GM19351 (cell line): ENCODE measurements around the gene SNX30.

Experiments used
- ATAC-seq: cut with Tn5 transposase; IDR thresholded peaks from one replicate; pipeline ENCODE4 v1.9.1; 2021; ENCODE audit warnings: mild to moderate bottlenecking, moderate library complexity; ENCODE audit not compliant: unreplicated experiment

Gene SNX30

DNA sequence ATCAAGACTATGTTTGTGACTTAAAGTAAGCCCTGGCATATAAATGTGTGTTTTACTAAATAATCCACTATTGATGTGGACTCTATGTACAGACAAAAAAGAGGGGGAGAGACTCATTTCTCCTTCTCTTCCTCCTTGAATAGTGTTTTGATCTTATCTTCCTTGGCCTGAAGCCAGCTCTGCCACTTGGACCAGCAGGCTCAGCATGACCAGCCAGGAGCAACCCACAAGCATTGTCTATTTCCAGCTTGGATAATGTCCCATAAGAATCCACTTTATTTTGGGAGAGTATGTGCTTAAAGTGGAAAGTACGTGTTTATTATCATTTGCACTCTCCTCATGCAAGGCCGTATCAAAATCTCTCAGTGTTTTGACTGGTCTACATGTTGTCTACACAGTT is 164.0 kb downstream of the SNX30 start:
- ATAC-seq: no peak

DNA sequence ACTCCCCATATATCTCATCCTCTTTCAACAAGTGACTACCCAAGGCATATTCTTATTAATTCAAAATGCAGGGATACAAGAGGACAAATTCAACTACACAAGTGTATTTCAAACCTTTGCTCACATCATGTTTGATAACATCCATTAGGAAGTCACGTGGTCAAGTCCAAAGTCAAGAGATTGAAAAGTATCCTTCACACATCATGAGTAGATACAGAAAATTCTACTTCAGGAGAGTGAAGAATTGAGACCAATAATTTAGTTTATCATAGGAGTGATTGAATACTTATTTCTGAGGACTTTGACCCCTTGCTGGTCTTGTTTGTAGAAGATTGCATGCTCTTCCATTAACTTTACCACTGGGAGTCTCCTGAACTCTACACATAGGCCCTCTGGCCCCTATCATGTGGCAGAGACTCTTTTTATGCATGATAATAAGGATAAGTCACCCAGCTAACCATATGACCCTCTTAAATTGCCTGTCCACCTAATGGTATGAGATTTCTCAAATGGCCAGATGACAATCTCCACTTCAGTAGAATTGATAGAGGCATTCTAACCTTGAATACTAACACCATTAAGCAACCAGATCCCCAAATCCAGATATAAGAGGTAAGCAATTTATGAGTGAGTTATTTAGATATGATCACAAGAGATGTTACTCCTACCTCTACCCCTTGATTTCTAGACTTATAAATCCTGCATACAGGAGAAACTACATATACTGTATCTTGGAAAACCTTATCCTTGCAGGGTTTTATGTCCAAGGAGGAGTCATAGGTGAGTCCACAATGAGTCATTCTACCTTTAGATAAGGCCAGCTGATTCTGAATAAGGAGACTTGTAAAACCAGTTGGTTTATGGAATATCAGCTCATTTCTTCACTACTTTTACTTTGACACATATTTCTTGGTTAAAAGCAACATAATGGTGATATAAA is 166.8 kb downstream of the SNX30 start:
- no peak for ATAC-seq

DNA sequence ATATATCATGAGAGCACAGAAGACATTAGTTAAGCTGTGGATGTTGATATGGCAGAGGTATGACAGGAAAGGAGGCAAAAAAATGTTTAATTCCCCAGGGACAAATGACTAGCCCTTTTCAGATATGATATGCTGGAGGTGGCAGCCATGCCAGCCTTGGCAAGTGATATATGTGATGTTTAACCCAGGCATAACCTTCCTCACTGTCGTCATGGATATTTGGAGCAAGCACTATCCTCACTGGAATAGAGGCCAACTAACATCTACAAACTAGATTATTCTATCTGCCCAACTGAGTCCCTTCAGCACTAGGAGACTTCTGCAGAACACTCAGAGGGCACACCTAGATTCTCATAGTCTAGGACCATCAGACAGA is 167.4 kb downstream of the SNX30 start:
- no peak for ATAC-seq

DNA sequence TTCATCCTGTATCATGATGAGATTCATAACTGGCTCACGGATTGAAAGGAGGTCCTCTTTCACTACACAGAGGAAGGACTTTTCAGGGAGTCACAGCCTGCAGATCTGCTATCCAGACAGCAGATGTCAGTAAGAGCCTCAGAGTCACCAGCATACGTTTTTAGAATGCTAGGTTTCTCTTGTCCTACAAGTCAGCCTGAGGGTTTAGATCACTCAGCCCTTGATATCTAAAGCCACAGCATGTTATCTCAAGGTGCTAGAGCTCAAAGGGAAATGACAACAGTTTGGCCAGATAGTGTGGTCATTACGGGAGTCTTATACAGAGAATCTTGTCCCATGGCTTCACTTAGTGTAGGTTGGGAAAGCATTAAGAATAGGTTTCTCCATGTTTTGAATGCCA is 171.0 kb downstream of the SNX30 start:
- ATAC-seq: no peak
